Measurements from ENCODE around the gene FBXO11.

DNA sequence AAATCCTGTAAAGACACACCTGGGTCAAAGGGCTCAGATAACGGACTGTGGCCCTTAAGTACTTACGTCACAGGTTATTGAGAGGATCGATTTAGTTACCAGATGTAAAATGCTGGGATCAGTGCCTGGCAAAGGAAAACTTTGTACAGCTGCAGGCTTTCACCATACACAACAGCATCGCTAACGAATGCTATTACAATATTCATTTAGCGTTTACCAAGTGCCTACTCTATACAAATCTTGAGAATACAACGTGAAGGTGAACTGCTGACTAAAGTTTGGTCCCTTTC is 124.0 kb downstream of the FBXO11 start:
- TF ChIP-seq FOXK2 (IDR thresholded peaks at IDR 0.05): no peak
- TF ChIP-seq, protein P1, sequence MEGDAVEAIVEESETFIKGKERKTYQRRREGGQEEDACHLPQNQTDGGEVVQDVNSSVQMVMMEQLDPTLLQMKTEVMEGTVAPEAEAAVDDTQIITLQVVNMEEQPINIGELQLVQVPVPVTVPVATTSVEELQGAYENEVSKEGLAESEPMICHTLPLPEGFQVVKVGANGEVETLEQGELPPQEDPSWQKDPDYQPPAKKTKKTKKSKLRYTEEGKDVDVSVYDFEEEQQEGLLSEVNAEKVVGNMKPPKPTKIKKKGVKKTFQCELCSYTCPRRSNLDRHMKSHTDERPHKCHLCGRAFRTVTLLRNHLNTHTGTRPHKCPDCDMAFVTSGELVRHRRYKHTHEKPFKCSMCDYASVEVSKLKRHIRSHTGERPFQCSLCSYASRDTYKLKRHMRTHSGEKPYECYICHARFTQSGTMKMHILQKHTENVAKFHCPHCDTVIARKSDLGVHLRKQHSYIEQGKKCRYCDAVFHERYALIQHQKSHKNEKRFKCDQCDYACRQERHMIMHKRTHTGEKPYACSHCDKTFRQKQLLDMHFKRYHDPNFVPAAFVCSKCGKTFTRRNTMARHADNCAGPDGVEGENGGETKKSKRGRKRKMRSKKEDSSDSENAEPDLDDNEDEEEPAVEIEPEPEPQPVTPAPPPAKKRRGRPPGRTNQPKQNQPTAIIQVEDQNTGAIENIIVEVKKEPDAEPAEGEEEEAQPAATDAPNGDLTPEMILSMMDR (IDR thresholded peaks at IDR 0.05 in 2 of 3, conservative IDR thresholded peaks at IDR 0.05 in 1 of 3; ENCODE audit: control insufficient read depth in 2 of 3, extremely low read depth in 1 of 3, insufficient read depth in 1 of 3, low read depth in 3 of 3, low read length in 3 of 3): no peak
- TF ChIP-seq, protein P2, sequence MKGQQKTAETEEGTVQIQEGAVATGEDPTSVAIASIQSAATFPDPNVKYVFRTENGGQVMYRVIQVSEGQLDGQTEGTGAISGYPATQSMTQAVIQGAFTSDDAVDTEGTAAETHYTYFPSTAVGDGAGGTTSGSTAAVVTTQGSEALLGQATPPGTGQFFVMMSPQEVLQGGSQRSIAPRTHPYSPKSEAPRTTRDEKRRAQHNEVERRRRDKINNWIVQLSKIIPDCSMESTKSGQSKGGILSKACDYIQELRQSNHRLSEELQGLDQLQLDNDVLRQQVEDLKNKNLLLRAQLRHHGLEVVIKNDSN (IDR thresholded peaks at IDR 0.05; ENCODE audit: borderline replicate concordance, extremely low read length, insufficient read depth, low read depth, low read length): no peak
- no peak for TF ChIP-seq EZH2 (IDR thresholded peaks at IDR 0.05; ENCODE audit: borderline replicate concordance, control insufficient read depth, low read depth, low read length)
- no peak for TF ChIP-seq SPI1 (IDR thresholded peaks at IDR 0.05; ENCODE audit: borderline replicate concordance, insufficient read depth, low read depth, low read length)
- TF ChIP-seq POLR2AphosphoS2 (IDR thresholded peaks at IDR 0.05; ENCODE audit: low read depth, low read length): no peak
- no peak for TF ChIP-seq POLR2AphosphoS5 (IDR thresholded peaks at IDR 0.05; ENCODE audit: low read length)

Data from GM12878 (cell line).